Measurements from ENCODE around the gene TWSG1.

GRCh38 chr18:9329471-9329870 lies 5.1 kb upstream of the TWSG1 start:
- TF ChIP-seq GATA3 (IDR thresholded peaks at IDR 0.05; ENCODE audit: low read depth, low read length) (no peak), GATA2 (IDR thresholded peaks at IDR 0.05; ENCODE audit: low read depth, low read length) (no peak)
